DOHH2 (cell line): ENCODE data around the gene C22orf15.

ENCODE experiments used
- EZH2phosphoT487 ChIP-seq: fragments of 200-600 bp; sonication (generic); IDR thresholded peaks from 2 replicates; pipeline ENCODE4 v1.6.1; 2017; ENCODE audit warnings: borderline replicate concordance, mild to moderate bottlenecking, antibody characterized with exemption, low read length, moderate library complexity, mixed read lengths
- TF ChIP-seq, protein P1 (sequence below): fragments of 200-600 bp; sonication (generic); IDR thresholded peaks from one replicate; pipeline ENCODE4 v1.5.1; 2014; ENCODE audit warnings: antibody characterized with exemption, mild to moderate bottlenecking, low read depth, low read length; ENCODE audit not compliant: poor library complexity, severe bottlenecking

DNA sequence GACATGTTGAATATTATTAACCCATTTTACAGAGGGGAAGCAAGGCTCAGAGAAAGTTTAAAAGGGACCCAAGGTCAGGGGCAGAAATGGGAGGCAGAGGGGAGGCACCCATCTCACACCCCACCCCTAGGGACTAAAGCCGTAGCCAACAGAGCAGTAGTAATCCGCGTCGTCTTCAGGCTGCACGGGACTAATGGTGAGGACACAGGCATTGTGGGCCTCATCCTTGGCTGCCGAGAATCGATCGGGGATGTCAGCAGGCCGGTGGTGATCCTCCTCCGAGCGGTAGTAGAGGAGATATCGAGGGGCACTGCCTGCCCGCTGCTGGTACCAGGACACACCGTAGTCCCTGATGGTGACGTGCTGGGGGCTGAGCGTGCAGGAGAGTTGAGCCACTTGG lies 10.0 kb upstream of the C22orf15 start:
- TF ChIP-seq, protein P1, sequence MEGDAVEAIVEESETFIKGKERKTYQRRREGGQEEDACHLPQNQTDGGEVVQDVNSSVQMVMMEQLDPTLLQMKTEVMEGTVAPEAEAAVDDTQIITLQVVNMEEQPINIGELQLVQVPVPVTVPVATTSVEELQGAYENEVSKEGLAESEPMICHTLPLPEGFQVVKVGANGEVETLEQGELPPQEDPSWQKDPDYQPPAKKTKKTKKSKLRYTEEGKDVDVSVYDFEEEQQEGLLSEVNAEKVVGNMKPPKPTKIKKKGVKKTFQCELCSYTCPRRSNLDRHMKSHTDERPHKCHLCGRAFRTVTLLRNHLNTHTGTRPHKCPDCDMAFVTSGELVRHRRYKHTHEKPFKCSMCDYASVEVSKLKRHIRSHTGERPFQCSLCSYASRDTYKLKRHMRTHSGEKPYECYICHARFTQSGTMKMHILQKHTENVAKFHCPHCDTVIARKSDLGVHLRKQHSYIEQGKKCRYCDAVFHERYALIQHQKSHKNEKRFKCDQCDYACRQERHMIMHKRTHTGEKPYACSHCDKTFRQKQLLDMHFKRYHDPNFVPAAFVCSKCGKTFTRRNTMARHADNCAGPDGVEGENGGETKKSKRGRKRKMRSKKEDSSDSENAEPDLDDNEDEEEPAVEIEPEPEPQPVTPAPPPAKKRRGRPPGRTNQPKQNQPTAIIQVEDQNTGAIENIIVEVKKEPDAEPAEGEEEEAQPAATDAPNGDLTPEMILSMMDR, result no peak
- no peak for TF ChIP-seq EZH2phosphoT487
